SK-N-SH treated with all-trans-retinoic acid at 6 μM for 48 hours (cell line): Measurements from ENCODE around the gene PCLO.

Experiments used
- ATAC-seq: fragments of 200-7000 bp; cut with Tn5 transposase; 3 replicates; pipeline ENCODE4 v1.9.1; 2020; ENCODE audit warnings: mild to moderate bottlenecking, moderate library complexity
- ARNTL ChIP-seq: fragments of 450-650 bp; formaldehyde crosslinking; IDR thresholded peaks from 2 replicates; pipeline ENCODE4 v1.5.0; 2020; ENCODE audit warnings: low read depth, mild to moderate bottlenecking, moderate library complexity, borderline replicate concordance
- BACH2 ChIP-seq: fragments of 250-450 bp; sonication (Bioruptor Pico); IDR thresholded peaks from 2 replicates; pipeline ENCODE4 v1.9.0; 2021; ENCODE audit warnings: mild to moderate bottlenecking, borderline replicate concordance
- CSDC2 ChIP-seq: fragments of 250-450 bp; sonication (Bioruptor Pico); IDR thresholded peaks from 2 replicates; pipeline ENCODE4 v1.5.0; 2020; ENCODE audit warnings: mild to moderate bottlenecking, moderate library complexity
- GLIS3 ChIP-seq: fragments of 250-450 bp; sonication (Bioruptor Pico); IDR thresholded peaks from 2 replicates; pipeline ENCODE4 v1.5.0; 2020; ENCODE audit warnings: mild to moderate bottlenecking, moderate library complexity
- ISL1 ChIP-seq: fragments of 250-450 bp; sonication (Bioruptor Pico); IDR thresholded peaks from 2 replicates; pipeline ENCODE4 v2.1.2; 2022; ENCODE audit warnings: mild to moderate bottlenecking, moderate library complexity
- OSR1 ChIP-seq: fragments of 250-450 bp; sonication (Bioruptor Pico); IDR thresholded peaks from 2 replicates; pipeline ENCODE4 v1.8.0; 2022; ENCODE audit warnings: moderate library complexity, mild to moderate bottlenecking, inconsistent platforms
- PPARA ChIP-seq: fragments of 250-450 bp; sonication (Bioruptor Pico); IDR thresholded peaks from 2 replicates; pipeline ENCODE4 v1.5.0; 2020; ENCODE audit warnings: mild to moderate bottlenecking, borderline replicate concordance
- RARB ChIP-seq: fragments of 250-450 bp; sonication (Bioruptor Pico); IDR thresholded peaks from 2 replicates; pipeline ENCODE4 v1.8.0; 2021; ENCODE audit warnings: mild to moderate bottlenecking, moderate library complexity
- SNAI2 ChIP-seq: fragments of 250-450 bp; sonication (Bioruptor Pico); IDR thresholded peaks from 2 replicates; pipeline ENCODE4 v1.5.0; 2020; ENCODE audit warnings: mild to moderate bottlenecking, moderate library complexity
- TCF4 ChIP-seq: fragments of 250-450 bp; sonication (Bioruptor Pico); IDR thresholded peaks from 2 replicates; pipeline ENCODE4 v1.8.0; 2021; ENCODE audit warnings: mild to moderate bottlenecking, moderate library complexity, borderline replicate concordance
- TOX ChIP-seq: fragments of 250-450 bp; sonication (Bioruptor Pico); IDR thresholded peaks from 2 replicates; pipeline ENCODE4 v1.8.0; 2021; ENCODE audit warnings: mild to moderate bottlenecking, moderate library complexity, borderline replicate concordance
- ZC3H10 ChIP-seq: fragments of 250-450 bp; sonication (Bioruptor Pico); IDR thresholded peaks from 2 replicates; pipeline ENCODE4 v1.5.1; 2021; ENCODE audit warnings: mild to moderate bottlenecking, moderate library complexity
- ZFP3 ChIP-seq: fragments of 250-450 bp; sonication (Bioruptor Pico); IDR thresholded peaks from 2 replicates; pipeline ENCODE4 v1.5.0; 2020; ENCODE audit warnings: mild to moderate bottlenecking, moderate library complexity
- ZFP30 ChIP-seq: fragments of 450-650 bp; formaldehyde crosslinking; IDR thresholded peaks from 2 replicates; pipeline ENCODE4 v1.5.0; 2022; ENCODE audit warnings: mild to moderate bottlenecking, moderate library complexity
- ZNF565 ChIP-seq: fragments of 450-650 bp; formaldehyde crosslinking; conservative IDR thresholded peaks from 2 replicates; pipeline ENCODE4 v1.5.0; 2020; ENCODE audit warnings: low read depth, mild to moderate bottlenecking, moderate library complexity
- ZNF70 ChIP-seq: fragments of 450-650 bp; formaldehyde crosslinking; IDR thresholded peaks from 2 replicates; pipeline ENCODE4 v1.5.0; 2020; ENCODE audit warnings: mild to moderate bottlenecking, moderate library complexity
- TF ChIP-seq, protein P1 (sequence below): fragments of 250-450 bp; sonication (Bioruptor Pico); IDR thresholded peaks from 2 replicates; pipeline ENCODE4 v1.8.0; 2020; ENCODE audit warnings: mild to moderate bottlenecking, moderate library complexity, borderline replicate concordance
- TF ChIP-seq, protein P2 (sequence below): fragments of 250-450 bp; sonication (Bioruptor Pico); IDR thresholded peaks from 2 replicates; pipeline ENCODE4 v1.5.0; 2020; ENCODE audit warnings: mild to moderate bottlenecking, moderate library complexity
- TF ChIP-seq, protein P3 (sequence below): fragments of 250-450 bp; sonication (Bioruptor Pico); IDR thresholded peaks from 2 replicates; pipeline ENCODE4 v1.5.1; 2021; ENCODE audit warnings: mild to moderate bottlenecking, moderate library complexity
- TF ChIP-seq, protein P4 (sequence below): fragments of 250-450 bp; sonication (Bioruptor Pico); IDR thresholded peaks from 2 replicates; pipeline ENCODE4 v1.8.0; 2021; ENCODE audit warnings: low read depth, mild to moderate bottlenecking, moderate library complexity, borderline replicate concordance
- TF ChIP-seq, protein P5 (sequence below): fragments of 250-450 bp; sonication (Bioruptor Pico); IDR thresholded peaks from 2 replicates; pipeline ENCODE4 v1.5.1; 2020; ENCODE audit warnings: low read depth, mild to moderate bottlenecking, moderate library complexity

The PCLO gene

DNA sequence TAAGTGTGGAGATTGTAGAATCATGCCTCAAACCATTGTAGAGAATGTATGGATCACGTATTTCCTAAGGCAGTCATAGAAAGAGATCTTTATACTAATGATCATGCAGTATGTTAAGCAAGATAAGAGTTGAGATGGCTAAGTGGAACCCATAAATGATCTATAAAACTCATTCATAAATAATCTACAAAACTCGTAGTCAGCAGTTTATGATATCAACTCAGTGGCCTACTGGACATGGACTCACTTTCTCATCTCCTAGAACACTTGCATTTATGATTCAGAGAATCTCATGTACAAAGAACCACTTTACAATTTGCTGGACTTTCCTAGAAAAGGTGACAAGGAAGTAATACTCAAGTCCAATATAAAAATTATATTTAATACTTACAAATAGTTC, 339.6 kb downstream of the PCLO start (continued):
- TF ChIP-seq, protein P1, sequence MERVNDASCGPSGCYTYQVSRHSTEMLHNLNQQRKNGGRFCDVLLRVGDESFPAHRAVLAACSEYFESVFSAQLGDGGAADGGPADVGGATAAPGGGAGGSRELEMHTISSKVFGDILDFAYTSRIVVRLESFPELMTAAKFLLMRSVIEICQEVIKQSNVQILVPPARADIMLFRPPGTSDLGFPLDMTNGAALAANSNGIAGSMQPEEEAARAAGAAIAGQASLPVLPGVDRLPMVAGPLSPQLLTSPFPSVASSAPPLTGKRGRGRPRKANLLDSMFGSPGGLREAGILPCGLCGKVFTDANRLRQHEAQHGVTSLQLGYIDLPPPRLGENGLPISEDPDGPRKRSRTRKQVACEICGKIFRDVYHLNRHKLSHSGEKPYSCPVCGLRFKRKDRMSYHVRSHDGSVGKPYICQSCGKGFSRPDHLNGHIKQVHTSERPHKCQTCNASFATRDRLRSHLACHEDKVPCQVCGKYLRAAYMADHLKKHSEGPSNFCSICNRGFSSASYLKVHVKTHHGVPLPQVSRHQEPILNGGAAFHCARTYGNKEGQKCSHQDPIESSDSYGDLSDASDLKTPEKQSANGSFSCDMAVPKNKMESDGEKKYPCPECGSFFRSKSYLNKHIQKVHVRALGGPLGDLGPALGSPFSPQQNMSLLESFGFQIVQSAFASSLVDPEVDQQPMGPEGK (CRISPR knock-in tag) = no peak

DNA sequence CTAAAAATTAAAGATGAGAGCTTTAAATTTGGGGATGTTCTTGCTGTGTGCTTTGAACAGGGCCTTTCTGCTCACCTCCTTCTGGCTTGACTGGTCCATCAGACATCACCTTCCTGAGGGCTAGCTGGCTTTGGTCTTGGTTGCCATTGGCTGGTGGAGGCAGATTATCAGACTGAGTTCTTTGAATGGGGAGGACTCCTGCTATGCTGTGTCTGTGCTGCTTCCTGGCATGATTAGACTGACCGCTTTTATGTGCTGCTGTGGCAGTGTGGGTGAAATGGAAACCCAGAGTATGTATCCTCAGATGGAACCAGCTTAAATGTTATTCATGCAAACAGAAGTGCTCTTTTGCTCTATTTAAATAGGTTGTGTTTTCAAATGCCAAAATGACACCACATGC, 341.6 kb downstream of the PCLO start:
- TF ChIP-seq OSR1 (CRISPR knock-in tag) = no peak
- TF ChIP-seq SNAI2 (CRISPR knock-in tag) = no peak
- no peak for TF ChIP-seq TCF4 (CRISPR knock-in tag)
- no peak for TF ChIP-seq ZFP3
- no peak for TF ChIP-seq ZNF565
- TF ChIP-seq, protein P2, sequence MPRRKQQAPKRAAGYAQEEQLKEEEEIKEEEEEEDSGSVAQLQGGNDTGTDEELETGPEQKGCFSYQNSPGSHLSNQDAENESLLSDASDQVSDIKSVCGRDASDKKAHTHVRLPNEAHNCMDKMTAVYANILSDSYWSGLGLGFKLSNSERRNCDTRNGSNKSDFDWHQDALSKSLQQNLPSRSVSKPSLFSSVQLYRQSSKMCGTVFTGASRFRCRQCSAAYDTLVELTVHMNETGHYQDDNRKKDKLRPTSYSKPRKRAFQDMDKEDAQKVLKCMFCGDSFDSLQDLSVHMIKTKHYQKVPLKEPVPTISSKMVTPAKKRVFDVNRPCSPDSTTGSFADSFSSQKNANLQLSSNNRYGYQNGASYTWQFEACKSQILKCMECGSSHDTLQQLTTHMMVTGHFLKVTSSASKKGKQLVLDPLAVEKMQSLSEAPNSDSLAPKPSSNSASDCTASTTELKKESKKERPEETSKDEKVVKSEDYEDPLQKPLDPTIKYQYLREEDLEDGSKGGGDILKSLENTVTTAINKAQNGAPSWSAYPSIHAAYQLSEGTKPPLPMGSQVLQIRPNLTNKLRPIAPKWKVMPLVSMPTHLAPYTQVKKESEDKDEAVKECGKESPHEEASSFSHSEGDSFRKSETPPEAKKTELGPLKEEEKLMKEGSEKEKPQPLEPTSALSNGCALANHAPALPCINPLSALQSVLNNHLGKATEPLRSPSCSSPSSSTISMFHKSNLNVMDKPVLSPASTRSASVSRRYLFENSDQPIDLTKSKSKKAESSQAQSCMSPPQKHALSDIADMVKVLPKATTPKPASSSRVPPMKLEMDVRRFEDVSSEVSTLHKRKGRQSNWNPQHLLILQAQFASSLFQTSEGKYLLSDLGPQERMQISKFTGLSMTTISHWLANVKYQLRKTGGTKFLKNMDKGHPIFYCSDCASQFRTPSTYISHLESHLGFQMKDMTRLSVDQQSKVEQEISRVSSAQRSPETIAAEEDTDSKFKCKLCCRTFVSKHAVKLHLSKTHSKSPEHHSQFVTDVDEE = no peak
- no peak for TF ChIP-seq RARB (CRISPR knock-in tag)
- TF ChIP-seq ISL1 (CRISPR knock-in tag) = no peak
- no peak for TF ChIP-seq ARNTL (CRISPR knock-in tag)
- TF ChIP-seq, protein P3, sequence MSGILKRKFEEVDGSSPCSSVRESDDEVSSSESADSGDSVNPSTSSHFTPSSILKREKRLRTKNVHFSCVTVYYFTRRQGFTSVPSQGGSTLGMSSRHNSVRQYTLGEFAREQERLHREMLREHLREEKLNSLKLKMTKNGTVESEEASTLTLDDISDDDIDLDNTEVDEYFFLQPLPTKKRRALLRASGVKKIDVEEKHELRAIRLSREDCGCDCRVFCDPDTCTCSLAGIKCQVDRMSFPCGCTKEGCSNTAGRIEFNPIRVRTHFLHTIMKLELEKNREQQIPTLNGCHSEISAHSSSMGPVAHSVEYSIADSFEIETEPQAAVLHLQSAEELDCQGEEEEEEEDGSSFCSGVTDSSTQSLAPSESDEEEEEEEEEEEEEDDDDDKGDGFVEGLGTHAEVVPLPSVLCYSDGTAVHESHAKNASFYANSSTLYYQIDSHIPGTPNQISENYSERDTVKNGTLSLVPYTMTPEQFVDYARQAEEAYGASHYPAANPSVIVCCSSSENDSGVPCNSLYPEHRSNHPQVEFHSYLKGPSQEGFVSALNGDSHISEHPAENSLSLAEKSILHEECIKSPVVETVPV (CRISPR knock-in tag) = no peak
- TF ChIP-seq PPARA (CRISPR knock-in tag) = no peak
- TF ChIP-seq, protein P1 (CRISPR knock-in tag) = no peak
- no peak for TF ChIP-seq ZFP30 (CRISPR knock-in tag)
- no peak for ATAC-seq

DNA sequence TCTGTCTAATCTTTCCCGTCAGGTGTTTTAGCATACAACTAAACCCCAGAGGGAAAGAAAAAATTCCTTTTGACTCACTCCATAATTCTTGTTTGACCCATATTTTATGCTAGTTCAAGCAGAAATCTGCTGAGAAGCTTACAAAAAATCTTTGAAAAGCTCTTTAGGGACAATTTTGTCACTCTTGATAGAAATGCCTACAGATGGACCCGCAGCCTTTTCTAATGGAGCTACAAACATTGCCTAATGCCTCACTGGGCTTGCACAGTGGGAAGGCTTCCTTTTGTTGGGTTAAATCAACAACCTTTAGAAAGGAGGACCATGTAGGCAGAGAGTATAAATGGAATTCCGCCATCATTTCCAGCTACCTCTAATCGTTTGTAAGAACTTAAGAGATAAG, 344.5 kb downstream of the PCLO start:
- no peak for TF ChIP-seq ISL1 (CRISPR knock-in tag)
- no peak for TF ChIP-seq ZC3H10 (CRISPR knock-in tag)
- TF ChIP-seq ZNF70 (CRISPR knock-in tag) = no peak
- no peak for TF ChIP-seq TOX
- TF ChIP-seq ARNTL (CRISPR knock-in tag) = no peak
- TF ChIP-seq, protein P4, sequence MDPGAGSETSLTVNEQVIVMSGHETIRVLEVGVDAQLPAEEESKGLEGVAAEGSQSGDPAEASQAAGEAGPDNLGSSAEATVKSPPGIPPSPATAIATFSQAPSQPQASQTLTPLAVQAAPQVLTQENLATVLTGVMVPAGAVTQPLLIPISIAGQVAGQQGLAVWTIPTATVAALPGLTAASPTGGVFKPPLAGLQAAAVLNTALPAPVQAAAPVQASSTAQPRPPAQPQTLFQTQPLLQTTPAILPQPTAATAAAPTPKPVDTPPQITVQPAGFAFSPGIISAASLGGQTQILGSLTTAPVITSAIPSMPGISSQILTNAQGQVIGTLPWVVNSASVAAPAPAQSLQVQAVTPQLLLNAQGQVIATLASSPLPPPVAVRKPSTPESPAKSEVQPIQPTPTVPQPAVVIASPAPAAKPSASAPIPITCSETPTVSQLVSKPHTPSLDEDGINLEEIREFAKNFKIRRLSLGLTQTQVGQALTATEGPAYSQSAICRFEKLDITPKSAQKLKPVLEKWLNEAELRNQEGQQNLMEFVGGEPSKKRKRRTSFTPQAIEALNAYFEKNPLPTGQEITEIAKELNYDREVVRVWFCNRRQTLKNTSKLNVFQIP (CRISPR knock-in tag) = no peak
- no peak for TF ChIP-seq BACH2 (CRISPR knock-in tag)
- no peak for TF ChIP-seq CSDC2
- TF ChIP-seq, protein P2 = no peak
- no peak for TF ChIP-seq GLIS3 (CRISPR knock-in tag)
- TF ChIP-seq, protein P5, sequence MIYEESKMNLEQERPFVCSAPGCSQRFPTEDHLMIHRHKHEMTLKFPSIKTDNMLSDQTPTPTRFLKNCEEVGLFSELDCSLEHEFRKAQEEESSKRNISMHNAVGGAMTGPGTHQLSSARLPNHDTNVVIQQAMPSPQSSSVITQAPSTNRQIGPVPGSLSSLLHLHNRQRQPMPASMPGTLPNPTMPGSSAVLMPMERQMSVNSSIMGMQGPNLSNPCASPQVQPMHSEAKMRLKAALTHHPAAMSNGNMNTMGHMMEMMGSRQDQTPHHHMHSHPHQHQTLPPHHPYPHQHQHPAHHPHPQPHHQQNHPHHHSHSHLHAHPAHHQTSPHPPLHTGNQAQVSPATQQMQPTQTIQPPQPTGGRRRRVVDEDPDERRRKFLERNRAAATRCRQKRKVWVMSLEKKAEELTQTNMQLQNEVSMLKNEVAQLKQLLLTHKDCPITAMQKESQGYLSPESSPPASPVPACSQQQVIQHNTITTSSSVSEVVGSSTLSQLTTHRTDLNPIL (CRISPR knock-in tag) = no peak
- TF ChIP-seq, protein P3 (CRISPR knock-in tag) = no peak
- ATAC-seq = no peak
